Peyer's patch (tissue), 4 donors: ENCODE results near the gene TMEM267.

ENCODE experiments used
- POLR2A ChIP-seq, 2 donors: fragments of 450-650 bp; IDR thresholded peaks; one replicate each; pipeline ENCODE4 v1.5.1; 2017; ENCODE audit warnings: antibody characterized with exemption in 2 of 2, mild to moderate bottlenecking in 2 of 2, moderate library complexity in 2 of 2
- TF ChIP-seq, protein P1 (sequence below), 6 experiments: fragments of 450-650 bp in 4 of 6; fragments of 200-600 bp in 2 of 6; sonication (generic) in 1 of 6; IDR thresholded peaks; one replicate each; pipeline ENCODE4 v1.5.1; 2017 to 2019; ENCODE audit warnings: antibody characterized with exemption in 6 of 6, mild to moderate bottlenecking in 3 of 6, moderate library complexity in 1 of 6

DNA sequence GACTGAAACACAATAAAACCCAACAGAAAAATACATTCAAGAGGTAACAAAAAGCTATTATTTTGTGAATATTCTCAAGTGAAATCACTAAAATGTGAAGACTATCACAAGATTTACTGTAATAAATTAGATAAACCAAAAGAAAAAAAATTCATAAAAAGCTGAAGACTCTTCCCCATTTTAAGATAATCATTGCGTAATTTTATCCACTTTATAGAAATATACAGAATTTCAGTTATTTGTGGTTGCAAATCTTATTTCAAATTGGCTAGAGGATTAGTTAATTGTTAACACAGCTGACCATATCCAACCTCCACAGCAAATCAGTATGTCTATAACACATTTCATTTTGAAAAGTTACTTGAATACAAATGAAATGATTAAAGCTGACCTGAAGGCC, 7.7 kb upstream of the TMEM267 start:
- TF ChIP-seq, protein P1, sequence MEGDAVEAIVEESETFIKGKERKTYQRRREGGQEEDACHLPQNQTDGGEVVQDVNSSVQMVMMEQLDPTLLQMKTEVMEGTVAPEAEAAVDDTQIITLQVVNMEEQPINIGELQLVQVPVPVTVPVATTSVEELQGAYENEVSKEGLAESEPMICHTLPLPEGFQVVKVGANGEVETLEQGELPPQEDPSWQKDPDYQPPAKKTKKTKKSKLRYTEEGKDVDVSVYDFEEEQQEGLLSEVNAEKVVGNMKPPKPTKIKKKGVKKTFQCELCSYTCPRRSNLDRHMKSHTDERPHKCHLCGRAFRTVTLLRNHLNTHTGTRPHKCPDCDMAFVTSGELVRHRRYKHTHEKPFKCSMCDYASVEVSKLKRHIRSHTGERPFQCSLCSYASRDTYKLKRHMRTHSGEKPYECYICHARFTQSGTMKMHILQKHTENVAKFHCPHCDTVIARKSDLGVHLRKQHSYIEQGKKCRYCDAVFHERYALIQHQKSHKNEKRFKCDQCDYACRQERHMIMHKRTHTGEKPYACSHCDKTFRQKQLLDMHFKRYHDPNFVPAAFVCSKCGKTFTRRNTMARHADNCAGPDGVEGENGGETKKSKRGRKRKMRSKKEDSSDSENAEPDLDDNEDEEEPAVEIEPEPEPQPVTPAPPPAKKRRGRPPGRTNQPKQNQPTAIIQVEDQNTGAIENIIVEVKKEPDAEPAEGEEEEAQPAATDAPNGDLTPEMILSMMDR (IDR thresholded peaks at IDR 0.05): no peak
- no peak for TF ChIP-seq POLR2A (IDR thresholded peaks at IDR 0.05)
